Activated T-cell treated with anti-CD3 and anti-CD28 coated beads, Interleukin-2, amount 50 U/mL, for 24 hours (primary cell): ENCODE results near the gene OPN3.

ENCODE experiments used
- DNase-seq: peaks from one replicate; pipeline ENCODE4 v3.0.0-alpha.2; 2020
- H3K27ac Mint-ChIP-seq: 2 replicates; pipeline ENCODE4 v1.8.0; 2020; ENCODE audit warnings: mild to moderate bottlenecking, mixed read lengths
- H3K27me3 Mint-ChIP-seq: 2 replicates; pipeline ENCODE4 v1.8.0; 2020; ENCODE audit warnings: mixed read lengths
- H3K36me3 Mint-ChIP-seq: 2 replicates; pipeline ENCODE4 v1.8.0; 2020; ENCODE audit warnings: low read depth, mixed read lengths
- H3K4me1 Mint-ChIP-seq: 2 replicates; pipeline ENCODE4 v1.8.0; 2020; ENCODE audit warnings: low read depth, mixed read lengths
- H3K4me3 Mint-ChIP-seq: 2 replicates; pipeline ENCODE4 v1.8.0; 2020; ENCODE audit warnings: mild to moderate bottlenecking, moderate library complexity, mixed read lengths
- H3K9me3 Mint-ChIP-seq: 2 replicates; pipeline ENCODE4 v1.8.0; 2020; ENCODE audit warnings: mixed read lengths

OPN3 gene

DNA sequence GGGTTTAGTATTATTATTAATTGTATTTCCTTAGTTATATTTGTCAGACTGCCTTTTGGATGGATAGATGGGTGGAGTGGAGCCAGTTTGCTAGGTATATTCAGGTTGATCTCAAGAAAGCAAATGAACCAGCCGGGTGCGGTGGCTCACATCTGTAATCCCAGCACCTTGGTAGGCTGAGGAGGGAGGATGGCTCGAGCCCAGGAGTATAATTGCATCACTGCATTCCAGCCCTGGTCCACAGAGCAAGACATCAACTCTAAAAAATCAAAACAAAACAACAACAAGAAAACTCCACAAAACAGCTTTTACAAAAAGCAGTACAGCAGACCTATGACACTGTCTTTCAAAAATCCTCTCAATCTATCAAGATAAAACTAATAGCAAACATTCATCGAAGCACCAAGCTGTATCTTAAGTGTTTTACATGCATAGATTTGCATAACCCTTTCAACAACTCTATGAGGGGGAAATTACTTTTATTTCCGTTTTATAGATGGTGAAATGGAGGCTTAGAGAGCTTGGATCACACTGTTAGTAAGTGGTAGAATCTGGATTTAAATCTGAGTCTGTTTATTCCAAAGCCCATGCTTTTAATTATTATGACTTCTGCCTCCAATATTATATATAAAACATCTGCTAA is 82.5 kb downstream of the OPN3 start:
- Mint-ChIP-seq H3K27ac (no peak overlapping the region), H3K4me3 (no peak overlapping the region), H3K9me3 (peaks cover under 1% of the 10 kb centered on the region), H3K36me3 (no peaks in the 10 kb centered on the region), H3K27me3 (peaks cover 5% of the 10 kb centered on the region), H3K4me1 (peaks cover 1% of the 10 kb centered on the region)
- DNase-seq: no peak

DNA sequence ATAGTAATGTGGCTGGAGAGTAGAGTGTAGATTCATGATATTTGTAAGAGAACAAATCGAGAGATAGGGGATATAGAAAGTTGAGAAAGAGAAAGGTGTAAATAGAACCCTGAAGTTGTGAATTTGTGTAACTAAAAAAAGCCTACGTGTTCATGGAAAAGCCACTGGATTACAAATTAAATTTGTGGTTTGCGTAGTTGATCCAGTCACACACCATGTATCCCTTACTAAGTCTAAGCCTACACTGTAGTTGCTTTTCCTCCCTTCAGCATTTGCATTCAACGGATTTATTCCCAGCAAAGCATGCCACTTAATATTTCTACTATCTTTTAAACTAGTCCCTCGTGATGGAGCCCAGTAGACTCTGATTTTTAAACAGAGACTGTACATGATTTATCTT is 83.1 kb downstream of the OPN3 start:
- H3K27me3 Mint-ChIP-seq: peaks cover 5% of the 10 kb centered on the region
- no peak overlapping the region for H3K4me3 Mint-ChIP-seq
- DNase-seq: no peak
- H3K36me3 Mint-ChIP-seq: no peaks in the 10 kb centered on the region
- H3K9me3 Mint-ChIP-seq: peaks cover 2% of the 10 kb centered on the region
- H3K4me1 Mint-ChIP-seq: peaks cover 8% of the 10 kb centered on the region
- no peak overlapping the region for H3K27ac Mint-ChIP-seq

DNA sequence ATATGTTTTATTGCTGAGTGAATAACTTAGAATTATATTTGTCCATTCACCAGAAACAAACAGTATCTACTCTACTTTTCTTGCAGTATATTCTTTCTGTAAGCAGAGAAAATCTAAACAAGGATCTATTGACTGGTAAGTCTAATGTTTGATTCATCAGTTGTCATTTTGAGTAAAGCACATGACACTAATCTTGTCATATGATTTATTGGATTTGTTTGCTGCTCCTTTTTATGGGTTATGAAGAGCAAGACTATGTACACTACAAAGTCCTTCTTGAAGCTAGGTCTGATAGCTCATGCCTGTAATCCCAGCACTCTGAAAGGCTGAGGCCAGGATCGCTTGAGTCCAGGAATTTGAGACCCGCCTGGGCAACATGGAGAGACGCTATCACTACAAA is 84.6 kb downstream of the OPN3 start:
- Mint-ChIP-seq H3K4me1 (peaks cover 23% of the 10 kb centered on the region), H3K36me3 (no peaks in the 10 kb centered on the region), H3K27ac (no peak overlapping the region), H3K4me3 (no peak overlapping the region), H3K27me3 (peaks cover 5% of the 10 kb centered on the region), H3K9me3 (peaks cover 2% of the 10 kb centered on the region)
- DNase-seq: no peak

DNA sequence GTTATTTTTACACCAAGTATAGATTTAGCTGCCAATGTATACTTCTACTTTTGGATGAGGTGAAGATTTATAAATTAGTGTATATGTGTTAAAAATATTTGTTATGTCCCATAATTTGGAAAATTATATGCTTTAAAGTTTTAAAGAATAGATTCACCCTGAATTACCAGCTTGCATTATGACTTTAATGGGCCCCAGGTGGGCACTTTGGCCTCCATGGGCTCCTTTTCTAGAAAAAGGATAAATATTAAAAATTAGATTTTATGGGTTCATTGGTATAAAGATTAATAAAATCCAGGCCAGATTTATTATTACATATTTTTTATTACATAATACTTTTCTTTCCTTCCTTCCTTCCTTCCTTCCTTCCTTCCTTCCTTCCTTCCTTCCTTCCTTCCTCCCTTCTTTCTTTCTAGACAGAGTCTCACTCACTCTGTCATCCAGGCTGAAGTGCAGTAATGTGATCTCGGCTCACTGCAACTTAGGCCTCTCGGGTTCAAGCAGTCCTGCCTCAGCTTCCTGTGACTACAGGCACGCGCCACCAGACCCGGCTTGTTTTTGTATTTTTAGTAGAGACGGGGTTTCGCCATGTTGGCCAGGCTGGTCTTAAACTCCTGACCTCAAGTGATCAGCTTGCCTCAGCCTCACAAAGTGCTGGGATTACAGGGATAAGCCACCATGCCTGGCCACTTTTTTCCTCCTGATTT is 86.1 kb downstream of the OPN3 start:
- Mint-ChIP-seq H3K27me3 (peaks cover 5% of the 10 kb centered on the region), H3K27ac (no peak overlapping the region), H3K4me3 (no peak overlapping the region), H3K36me3 (no peaks in the 10 kb centered on the region), H3K9me3 (peaks cover 2% of the 10 kb centered on the region), H3K4me1 (peaks cover 24% of the 10 kb centered on the region)
- no peak for DNase-seq

DNA sequence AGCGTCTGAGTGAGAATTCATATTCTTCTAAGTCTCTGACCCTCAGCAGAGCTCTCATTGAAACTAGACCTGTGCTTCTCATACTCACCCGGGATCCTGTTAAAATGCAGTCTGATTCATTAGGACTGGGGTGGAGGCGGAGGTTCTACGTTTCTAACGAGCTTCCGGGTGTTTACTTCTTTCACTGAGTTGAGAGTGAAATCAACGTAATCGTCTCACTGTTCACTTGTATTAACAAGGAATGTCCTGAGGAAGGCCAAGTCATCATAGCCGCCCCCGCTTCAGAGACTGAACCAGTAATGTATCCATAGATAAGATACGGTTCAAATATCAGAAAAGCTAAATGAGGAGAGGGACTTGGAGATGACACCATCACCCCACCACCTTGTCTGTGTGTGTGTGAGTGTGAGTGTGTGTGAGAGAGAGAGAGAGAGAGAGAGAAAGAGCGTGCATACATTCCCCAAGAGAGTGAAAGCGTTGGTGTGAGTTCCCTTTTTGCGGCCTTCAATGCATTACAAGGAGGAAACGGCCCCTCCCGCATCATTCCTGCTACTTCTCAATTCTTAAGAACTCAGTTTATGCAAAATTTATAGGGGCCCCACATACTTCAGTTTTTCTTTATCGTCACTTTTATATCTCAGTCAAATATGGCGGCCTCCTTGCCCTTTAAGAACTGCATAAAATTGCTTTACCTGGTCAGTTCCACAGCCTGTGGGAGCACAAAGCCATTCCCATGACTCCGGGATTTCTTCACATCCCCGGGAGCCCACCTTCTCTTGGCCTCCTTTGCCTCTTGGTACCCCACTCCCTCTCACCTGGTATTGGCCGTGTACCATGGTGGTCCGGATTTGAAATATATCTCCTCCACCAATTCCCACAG is 88.2 kb downstream of the OPN3 start:
- peak; percentile 41 for DNase-seq
- Mint-ChIP-seq H3K27ac (peak overlapping the region; percentile 91), H3K9me3 (peaks cover 2% of the 10 kb centered on the region), H3K4me3 (peak overlapping the region; percentile 59), H3K27me3 (peaks cover 5% of the 10 kb centered on the region), H3K4me1 (peaks cover 24% of the 10 kb centered on the region), H3K36me3 (no peaks in the 10 kb centered on the region)

DNA sequence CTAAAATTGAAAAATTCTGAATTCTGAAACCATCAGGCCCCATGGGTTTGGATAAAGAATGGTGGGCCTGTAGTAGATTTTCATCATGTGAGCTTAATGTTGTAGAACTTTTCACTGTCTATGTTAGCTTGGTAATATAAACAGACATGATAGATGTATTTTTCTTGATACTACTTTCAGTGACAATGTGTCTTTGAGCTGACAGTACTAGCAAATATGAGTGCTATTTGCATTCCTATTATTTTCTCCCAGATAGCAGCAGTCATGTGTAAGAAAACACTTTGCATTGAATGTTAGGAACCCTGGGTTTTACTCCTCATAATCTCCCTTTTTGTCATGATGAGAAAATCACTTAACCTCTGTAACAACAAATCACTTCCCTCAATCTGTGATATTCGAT is 89.9 kb downstream of the OPN3 start:
- no peaks in the 10 kb centered on the region for H3K36me3 Mint-ChIP-seq
- no peaks in the 10 kb centered on the region for H3K27me3 Mint-ChIP-seq
- peaks cover 2% of the 10 kb centered on the region for H3K9me3 Mint-ChIP-seq
- no peak overlapping the region for H3K4me3 Mint-ChIP-seq
- H3K27ac Mint-ChIP-seq: no peak overlapping the region
- no peak for DNase-seq
- H3K4me1 Mint-ChIP-seq: peaks cover 24% of the 10 kb centered on the region

DNA sequence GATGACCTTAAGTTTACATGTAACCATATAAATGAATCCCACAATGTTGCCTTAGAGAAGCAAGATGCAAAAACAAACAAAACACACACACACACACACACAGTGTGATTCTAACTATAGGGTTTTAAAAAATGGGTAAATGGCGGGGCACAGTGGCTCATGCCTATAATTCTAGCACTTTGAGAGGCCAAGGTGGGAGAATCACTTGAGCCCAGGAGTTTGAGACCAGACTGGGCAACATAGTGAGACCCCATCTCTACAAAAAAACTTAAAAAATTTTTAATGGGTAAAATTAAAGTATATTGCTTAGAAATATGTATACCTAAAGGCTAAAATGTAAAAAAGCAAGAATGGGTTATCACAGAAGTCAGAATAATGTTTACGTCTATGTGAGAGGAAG is 92.2 kb downstream of the OPN3 start:
- H3K27ac Mint-ChIP-seq: no peak overlapping the region
- peaks cover 24% of the 10 kb centered on the region for H3K4me1 Mint-ChIP-seq
- H3K9me3 Mint-ChIP-seq: peaks cover 2% of the 10 kb centered on the region
- H3K36me3 Mint-ChIP-seq: no peaks in the 10 kb centered on the region
- H3K27me3 Mint-ChIP-seq: no peaks in the 10 kb centered on the region
- no peak overlapping the region for H3K4me3 Mint-ChIP-seq
- DNase-seq: no peak
